GM12878 (cell line): ENCODE measurements around the gene SCUBE3. TPM values are rescaled to one million over a fixed set of nuclear protein-coding genes. Genes with fewer than 3 reads are reported as not detected.

Source experiments
- BMI1 ChIP-seq: fragments of 450-650 bp; IDR thresholded peaks from 2 replicates; pipeline ENCODE4 v1.6.1; 2016; ENCODE audit warnings: mild to moderate bottlenecking, moderate library complexity, borderline replicate concordance
- EGR1 ChIP-seq, 2 experiments: IDR thresholded peaks; 1 replicate in 1 of 2; 2 replicates in 1 of 2; pipeline ENCODE4 v1.6.1; 2011 to 2012; ENCODE audit warnings: low read depth in 2 of 2, low read length in 2 of 2, borderline replicate concordance in 1 of 2, mild to moderate bottlenecking in 1 of 2, moderate library complexity in 1 of 2
- HCFC1 ChIP-seq: fragments of 150-350 bp; IDR thresholded peaks from 2 replicates; pipeline ENCODE4 v1.6.1; 2014; ENCODE audit warnings: low read length
- IKZF1 ChIP-seq: fragments of 450-650 bp; conservative IDR thresholded peaks from 2 replicates; pipeline ENCODE4 v1.6.1; 2017; ENCODE audit warnings: antibody characterized with exemption, mild to moderate bottlenecking
- KDM1A ChIP-seq: fragments of 200-600 bp; sonication (generic); IDR thresholded peaks from 2 replicates; pipeline ENCODE4 v1.6.1; 2016; ENCODE audit warnings: borderline replicate concordance
- POLR2A ChIP-seq: IDR thresholded peaks from 2 replicates; pipeline ENCODE4 v1.6.1; 2011; ENCODE audit warnings: low read depth, mild to moderate bottlenecking, low read length
- RAD51 ChIP-seq: fragments of 450-650 bp; IDR thresholded peaks from 2 replicates; pipeline ENCODE4 v1.6.1; 2016; ENCODE audit warnings: moderate library complexity, mild to moderate bottlenecking, inconsistent platforms
- RELA ChIP-seq: fragments of 450-650 bp; IDR thresholded peaks from 2 replicates; pipeline ENCODE4 v1.8.0; 2014; ENCODE audit warnings: borderline replicate concordance; ENCODE audit not compliant: partially characterized antibody
- STAT1 ChIP-seq: fragments of 450-650 bp; conservative IDR thresholded peaks from 2 replicates; pipeline ENCODE4 v1.6.1; 2014; ENCODE audit warnings: antibody characterized with exemption, mild to moderate bottlenecking
- SUPT20H ChIP-seq: IDR thresholded peaks from 2 replicates; pipeline ENCODE4 v1.6.1; 2011; ENCODE audit warnings: low read depth, mild to moderate bottlenecking, low read length, moderate library complexity, borderline replicate concordance; ENCODE audit not compliant: control insufficient read depth
- TARDBP ChIP-seq: IDR thresholded peaks from 2 replicates; pipeline ENCODE4 v1.6.1; 2016; ENCODE audit warnings: borderline replicate concordance
- YY1 ChIP-seq: IDR thresholded peaks from 2 replicates; pipeline ENCODE4 v1.6.1; 2011; ENCODE audit warnings: low read depth, mild to moderate bottlenecking, low read length
- ZNF207 ChIP-seq: fragments of 450-650 bp; IDR thresholded peaks from 2 replicates; pipeline ENCODE4 v1.6.1; 2014; ENCODE audit warnings: antibody characterized with exemption, mild to moderate bottlenecking, borderline replicate concordance
- polyA plus RNA-seq, 11 experiments: library from polyadenylated mRNA; depleted of rRNA in 4 of 11; unstranded in 6 of 11; stranded (reverse) in 5 of 11; fragments of >200 nt; fragmentation: Nextera tagmentation in 4 of 11; fragmentation: Illumina TruSeq in 1 of 11; extraction: Ambion mirVana in 4 of 11; extraction: Trizol in 1 of 11; gene quantifications; 1 replicate in 1 of 11; 2 replicates in 10 of 11; pipeline versions ENCODE4 v1.2.1 to v1.2.3, GENCODE V29; 2011 to 2016; ENCODE audit warnings: inconsistent platforms in 2 of 11, missing spikeins in 2 of 11, low read depth in 1 of 11
- total RNA-seq, 4 experiments: library from RNA; depleted of rRNA in 3 of 4; stranded (reverse); fragments of >200 nt in 3 of 4; fragmentation: Illumina TruSeq in 1 of 4; extraction: Trizol in 1 of 4; gene quantifications; 2 replicates each; pipeline versions ENCODE4 v1.2.1 to v1.2.3, GENCODE V29; 2013 to 2021
- TF ChIP-seq, protein P1 (sequence below): IDR thresholded peaks from 2 replicates; pipeline ENCODE4 v1.6.1; 2012; ENCODE audit warnings: mild to moderate bottlenecking, low read depth, low read length
- TF ChIP-seq, protein P2 (sequence below): fragments of 450-650 bp; formaldehyde crosslinking; IDR thresholded peaks from 2 replicates; pipeline ENCODE4 v1.4.0; 2020; ENCODE audit warnings: mild to moderate bottlenecking, moderate library complexity
- TF ChIP-seq, protein P3 (sequence below): fragments of 150-350 bp; IDR thresholded peaks from 2 replicates; pipeline ENCODE4 v1.6.1; 2016; ENCODE audit warnings: low read depth, low read length

Gene SCUBE3
- total and polyA plus RNA-seq, 10 of the 15 experiments (the other 5 are each of a cell fraction or from before 2014, with no cell fraction given) = under 0.01 to 0.20 (median 0.07) TPM; not detected in 4

DNA sequence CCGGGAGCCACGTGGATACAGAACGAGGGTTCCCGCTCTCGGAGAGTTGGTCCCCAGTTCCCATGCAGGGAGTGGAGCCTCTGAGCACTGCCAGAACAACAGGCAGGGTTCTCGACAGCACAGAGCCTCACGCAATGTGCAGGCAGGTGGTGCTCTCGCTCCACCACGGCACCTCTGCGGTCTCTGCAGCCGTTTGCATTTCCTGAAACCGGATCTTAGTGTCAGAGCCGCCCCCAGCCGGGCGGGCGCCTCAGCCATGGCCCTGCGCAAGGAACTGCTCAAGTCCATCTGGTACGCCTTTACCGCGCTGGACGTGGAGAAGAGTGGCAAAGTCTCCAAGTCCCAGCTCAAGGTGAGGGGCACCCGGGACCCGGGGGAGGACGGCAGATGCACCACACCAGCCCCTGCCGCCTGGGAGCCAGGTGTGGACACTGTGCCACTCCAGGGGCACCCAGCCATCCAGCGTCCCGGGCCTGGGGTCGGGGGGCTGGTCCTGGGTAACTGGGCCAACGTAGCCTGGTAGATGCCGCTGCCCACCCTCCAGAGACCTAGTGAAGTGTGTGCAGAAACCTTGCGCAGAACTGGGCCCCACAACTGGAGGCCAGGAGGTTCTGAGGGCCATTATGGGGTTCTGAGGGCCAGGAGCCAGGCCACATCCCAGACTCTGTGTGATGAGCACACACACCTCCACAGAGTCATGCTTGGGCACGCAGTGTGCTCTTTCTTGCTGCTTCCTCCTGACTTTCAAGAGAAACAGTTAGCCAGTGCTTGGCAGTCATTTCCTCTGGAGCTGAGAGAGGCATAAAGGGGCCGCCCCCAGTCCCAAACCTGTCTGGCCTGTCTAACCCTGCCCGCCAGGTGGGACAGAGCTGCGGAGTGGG, 84.1 kb downstream of the SCUBE3 start, which contains the start of gene DEF6 (continued):
- TF ChIP-seq, protein P1, sequence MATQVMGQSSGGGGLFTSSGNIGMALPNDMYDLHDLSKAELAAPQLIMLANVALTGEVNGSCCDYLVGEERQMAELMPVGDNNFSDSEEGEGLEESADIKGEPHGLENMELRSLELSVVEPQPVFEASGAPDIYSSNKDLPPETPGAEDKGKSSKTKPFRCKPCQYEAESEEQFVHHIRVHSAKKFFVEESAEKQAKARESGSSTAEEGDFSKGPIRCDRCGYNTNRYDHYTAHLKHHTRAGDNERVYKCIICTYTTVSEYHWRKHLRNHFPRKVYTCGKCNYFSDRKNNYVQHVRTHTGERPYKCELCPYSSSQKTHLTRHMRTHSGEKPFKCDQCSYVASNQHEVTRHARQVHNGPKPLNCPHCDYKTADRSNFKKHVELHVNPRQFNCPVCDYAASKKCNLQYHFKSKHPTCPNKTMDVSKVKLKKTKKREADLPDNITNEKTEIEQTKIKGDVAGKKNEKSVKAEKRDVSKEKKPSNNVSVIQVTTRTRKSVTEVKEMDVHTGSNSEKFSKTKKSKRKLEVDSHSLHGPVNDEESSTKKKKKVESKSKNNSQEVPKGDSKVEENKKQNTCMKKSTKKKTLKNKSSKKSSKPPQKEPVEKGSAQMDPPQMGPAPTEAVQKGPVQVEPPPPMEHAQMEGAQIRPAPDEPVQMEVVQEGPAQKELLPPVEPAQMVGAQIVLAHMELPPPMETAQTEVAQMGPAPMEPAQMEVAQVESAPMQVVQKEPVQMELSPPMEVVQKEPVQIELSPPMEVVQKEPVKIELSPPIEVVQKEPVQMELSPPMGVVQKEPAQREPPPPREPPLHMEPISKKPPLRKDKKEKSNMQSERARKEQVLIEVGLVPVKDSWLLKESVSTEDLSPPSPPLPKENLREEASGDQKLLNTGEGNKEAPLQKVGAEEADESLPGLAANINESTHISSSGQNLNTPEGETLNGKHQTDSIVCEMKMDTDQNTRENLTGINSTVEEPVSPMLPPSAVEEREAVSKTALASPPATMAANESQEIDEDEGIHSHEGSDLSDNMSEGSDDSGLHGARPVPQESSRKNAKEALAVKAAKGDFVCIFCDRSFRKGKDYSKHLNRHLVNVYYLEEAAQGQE = peak; percentile 43; the same call in 1 of the 2 replicates
- TF ChIP-seq HCFC1 (peak; percentile 23; the same call in 1 of the 2 replicates), KDM1A (no peak), ZNF207 (peak; percentile 74; the same call in 1 of the 2 replicates), YY1 (peak; percentile 84), RAD51 (no peak), TARDBP (no peak; the same call in 1 of the 2 replicates), IKZF1 (peak; percentile 73), EGR1 (IDR thresholded peaks at IDR 0.05; ENCODE audit: borderline replicate concordance in 1 of 2, low read depth in 2 of 2, low read length in 2 of 2) (peak in 1 of 2 experiments; percentile 61; a peak in 1 of 3 replicates), STAT1 (peak; percentile 95), POLR2A (peak; percentile 82), SUPT20H (no peak), RELA (peak; percentile 57), BMI1 (no peak)
- TF ChIP-seq, protein P2, sequence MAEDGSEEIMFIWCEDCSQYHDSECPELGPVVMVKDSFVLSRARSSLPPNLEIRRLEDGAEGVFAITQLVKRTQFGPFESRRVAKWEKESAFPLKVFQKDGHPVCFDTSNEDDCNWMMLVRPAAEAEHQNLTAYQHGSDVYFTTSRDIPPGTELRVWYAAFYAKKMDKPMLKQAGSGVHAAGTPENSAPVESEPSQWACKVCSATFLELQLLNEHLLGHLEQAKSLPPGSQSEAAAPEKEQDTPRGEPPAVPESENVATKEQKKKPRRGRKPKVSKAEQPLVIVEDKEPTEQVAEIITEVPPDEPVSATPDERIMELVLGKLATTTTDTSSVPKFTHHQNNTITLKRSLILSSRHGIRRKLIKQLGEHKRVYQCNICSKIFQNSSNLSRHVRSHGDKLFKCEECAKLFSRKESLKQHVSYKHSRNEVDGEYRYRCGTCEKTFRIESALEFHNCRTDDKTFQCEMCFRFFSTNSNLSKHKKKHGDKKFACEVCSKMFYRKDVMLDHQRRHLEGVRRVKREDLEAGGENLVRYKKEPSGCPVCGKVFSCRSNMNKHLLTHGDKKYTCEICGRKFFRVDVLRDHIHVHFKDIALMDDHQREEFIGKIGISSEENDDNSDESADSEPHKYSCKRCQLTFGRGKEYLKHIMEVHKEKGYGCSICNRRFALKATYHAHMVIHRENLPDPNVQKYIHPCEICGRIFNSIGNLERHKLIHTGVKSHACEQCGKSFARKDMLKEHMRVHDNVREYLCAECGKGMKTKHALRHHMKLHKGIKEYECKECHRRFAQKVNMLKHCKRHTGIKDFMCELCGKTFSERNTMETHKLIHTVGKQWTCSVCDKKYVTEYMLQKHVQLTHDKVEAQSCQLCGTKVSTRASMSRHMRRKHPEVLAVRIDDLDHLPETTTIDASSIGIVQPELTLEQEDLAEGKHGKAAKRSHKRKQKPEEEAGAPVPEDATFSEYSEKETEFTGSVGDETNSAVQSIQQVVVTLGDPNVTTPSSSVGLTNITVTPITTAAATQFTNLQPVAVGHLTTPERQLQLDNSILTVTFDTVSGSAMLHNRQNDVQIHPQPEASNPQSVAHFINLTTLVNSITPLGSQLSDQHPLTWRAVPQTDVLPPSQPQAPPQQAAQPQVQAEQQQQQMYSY (CRISPR knock-in tag) = no peak
- TF ChIP-seq, protein P3, sequence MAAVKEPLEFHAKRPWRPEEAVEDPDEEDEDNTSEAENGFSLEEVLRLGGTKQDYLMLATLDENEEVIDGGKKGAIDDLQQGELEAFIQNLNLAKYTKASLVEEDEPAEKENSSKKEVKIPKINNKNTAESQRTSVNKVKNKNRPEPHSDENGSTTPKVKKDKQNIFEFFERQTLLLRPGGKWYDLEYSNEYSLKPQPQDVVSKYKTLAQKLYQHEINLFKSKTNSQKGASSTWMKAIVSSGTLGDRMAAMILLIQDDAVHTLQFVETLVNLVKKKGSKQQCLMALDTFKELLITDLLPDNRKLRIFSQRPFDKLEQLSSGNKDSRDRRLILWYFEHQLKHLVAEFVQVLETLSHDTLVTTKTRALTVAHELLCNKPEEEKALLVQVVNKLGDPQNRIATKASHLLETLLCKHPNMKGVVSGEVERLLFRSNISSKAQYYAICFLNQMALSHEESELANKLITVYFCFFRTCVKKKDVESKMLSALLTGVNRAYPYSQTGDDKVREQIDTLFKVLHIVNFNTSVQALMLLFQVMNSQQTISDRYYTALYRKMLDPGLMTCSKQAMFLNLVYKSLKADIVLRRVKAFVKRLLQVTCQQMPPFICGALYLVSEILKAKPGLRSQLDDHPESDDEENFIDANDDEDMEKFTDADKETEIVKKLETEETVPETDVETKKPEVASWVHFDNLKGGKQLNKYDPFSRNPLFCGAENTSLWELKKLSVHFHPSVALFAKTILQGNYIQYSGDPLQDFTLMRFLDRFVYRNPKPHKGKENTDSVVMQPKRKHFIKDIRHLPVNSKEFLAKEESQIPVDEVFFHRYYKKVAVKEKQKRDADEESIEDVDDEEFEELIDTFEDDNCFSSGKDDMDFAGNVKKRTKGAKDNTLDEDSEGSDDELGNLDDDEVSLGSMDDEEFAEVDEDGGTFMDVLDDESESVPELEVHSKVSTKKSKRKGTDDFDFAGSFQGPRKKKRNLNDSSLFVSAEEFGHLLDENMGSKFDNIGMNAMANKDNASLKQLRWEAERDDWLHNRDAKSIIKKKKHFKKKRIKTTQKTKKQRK = no peak
